Kidney (tissue), 14 donors: ENCODE results near the gene APLP2. TPM values are rescaled to one million over a fixed set of nuclear protein-coding genes. Genes with fewer than 3 reads are reported as not detected.

Experiments
- DNase-seq, 5 donors: peaks; one replicate each; pipeline ENCODE4 v3.0.0-alpha.2; 2013 to 2020
- FAIRE-seq: peaks from 2 replicates; lab custom pipeline; 2012; peaks lifted over from hg19 to GRCh38; lab: Jason Lieb, UNC
- H3K27ac ChIP-seq, 2 donors: one replicate each; pipeline ENCODE4 v1.7.0; 2013; ENCODE audit warnings: low read depth in 2 of 2, low read length in 2 of 2, inconsistent platforms in 1 of 2
- H3K27me3 ChIP-seq: one replicate; pipeline ENCODE4 v1.7.1; 2013; ENCODE audit warnings: low read length, inconsistent platforms; ENCODE audit not compliant: control insufficient read depth, insufficient read depth
- H3K36me3 ChIP-seq, 3 donors: one replicate each; pipeline versions ENCODE4 v1.7.0 to v1.7.1; 2013; ENCODE audit warnings: low read length in 3 of 3, control low read depth in 1 of 3, inconsistent platforms in 1 of 3; ENCODE audit not compliant: insufficient read depth in 3 of 3, control insufficient read depth in 2 of 3
- H3K4me1 ChIP-seq, 3 donors: one replicate each; pipeline versions ENCODE4 v1.7.0 to v1.7.1; 2013; ENCODE audit warnings: low read length in 3 of 3, inconsistent platforms in 1 of 3, low read depth in 1 of 3; ENCODE audit not compliant: control insufficient read depth in 2 of 3, insufficient read depth in 2 of 3
- H3K4me3 ChIP-seq, 3 donors: one replicate each; pipeline versions ENCODE4 v1.7.0 to v1.8.1; 2013; ENCODE audit warnings: low read length in 3 of 3, control low read depth in 1 of 3, inconsistent platforms in 1 of 3
- H3K9ac ChIP-seq, 3 donors: one replicate each; pipeline versions ENCODE4 v1.7.0 to v1.7.1; 2013; ENCODE audit warnings: low read length in 3 of 3, control low read depth in 1 of 3, inconsistent platforms in 1 of 3
- H3K9me3 ChIP-seq, 3 donors: one replicate each; pipeline versions ENCODE4 v1.7.0 to v1.7.1; 2013; ENCODE audit warnings: low read length in 3 of 3, control low read depth in 1 of 3, inconsistent platforms in 1 of 3; ENCODE audit not compliant: control insufficient read depth in 2 of 3, insufficient read depth in 1 of 3
- CTCF ChIP-seq: IDR thresholded peaks from 3 replicates; pipeline ENCODE4 v1.5.1; 2012; ENCODE audit warnings: mild to moderate bottlenecking, moderate library complexity, borderline replicate concordance; ENCODE audit not compliant: insufficient read depth; ENCODE audit errors: extremely low read depth
- intact Hi-C: fragments of 100-400 bp; cut with DNase I; formaldehyde crosslinking; loops from one replicate; pipeline ENCODE4 v1.11.1; 2022
- polyA plus RNA-seq: library from polyadenylated mRNA; stranded (reverse); fragments of 350-450 nt; fragmentation: Illumina TruSeq; extraction: RNeasy Lipid Tissue Mini Kit (QIAGEN cat#74804); gene quantifications from one replicate; pipeline ENCODE4 v1.2.3, GENCODE V29; 2014; ENCODE audit warnings: low read depth, low replicate concordance; ENCODE audit not compliant: insufficient read depth
- total RNA-seq: library from RNA; stranded (reverse); fragmentation: NEBNext Ultra II Directional; extraction: Animal tissue kit (Norgen Biotek cat#: 25700); gene quantifications from one replicate; pipeline ENCODE4 v1.2.1, GENCODE V29; 2021
- donor health status: control.
- donor health status: control.
- donor health status: control.
- donor health status: control.
- donor health status: control.
- donor health status: DM: yes; HTN: yes; CAD: no.
- donor health status: Normal renal cell carcinoma (clear cell type).

The APLP2 gene
- total and polyA plus RNA-seq, 2 donors from 2014 or later, result 338 to 502 TPM

DNA sequence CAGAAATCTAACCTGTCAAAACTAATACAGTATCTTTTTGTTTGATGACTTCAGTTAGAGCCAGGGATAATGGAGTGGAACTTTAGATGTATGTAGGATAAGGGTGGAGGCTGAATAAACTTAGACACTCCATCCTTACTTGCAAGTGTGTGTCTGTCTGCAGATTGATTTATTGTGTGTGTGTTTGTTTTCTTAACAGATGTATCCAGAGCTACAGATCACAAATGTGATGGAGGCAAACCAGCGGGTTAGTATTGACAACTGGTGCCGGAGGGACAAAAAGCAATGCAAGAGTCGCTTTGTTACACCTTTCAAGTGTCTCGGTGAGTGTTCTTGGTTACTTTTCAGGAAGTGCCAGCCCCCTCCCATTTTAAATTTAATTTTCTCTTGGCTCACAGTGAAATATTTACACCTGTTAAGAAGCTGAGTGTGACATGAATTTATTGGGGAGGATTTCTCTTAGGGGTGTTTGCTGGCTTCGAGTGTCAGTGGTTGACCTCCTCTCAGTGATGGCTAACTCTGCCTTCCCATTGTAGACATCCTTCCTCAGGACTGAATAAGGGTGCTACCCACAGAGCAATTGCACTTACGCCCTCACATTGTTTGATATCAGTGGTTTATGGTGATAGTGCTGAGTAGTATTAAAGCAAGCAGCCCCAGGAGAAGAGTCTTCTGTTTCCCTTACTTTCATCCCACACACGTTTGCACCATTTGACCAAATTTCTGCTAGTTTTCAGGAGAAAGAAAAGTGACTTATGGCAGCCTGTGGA lies 40.8 kb downstream of the APLP2 start:
- no peak for DNase-seq
- Histone ChIP-seq H3K4me1 (peaks cover 0 to 4% (median 3%) of the 10 kb centered on the region in 3 donors), H3K4me3 (no peak overlapping the region), H3K36me3 (peaks cover 6 to 15% (median 8%) of the 10 kb centered on the region in 3 donors), H3K27me3 (no peaks in the 10 kb centered on the region), H3K9me3 (no peaks in the 10 kb centered on the region), H3K27ac (no peak overlapping the region), H3K9ac (no peak overlapping the region)
- FAIRE-seq, result no peak
- TF ChIP-seq CTCF, result no peak
- intact Hi-C loops, result no loop called here

DNA sequence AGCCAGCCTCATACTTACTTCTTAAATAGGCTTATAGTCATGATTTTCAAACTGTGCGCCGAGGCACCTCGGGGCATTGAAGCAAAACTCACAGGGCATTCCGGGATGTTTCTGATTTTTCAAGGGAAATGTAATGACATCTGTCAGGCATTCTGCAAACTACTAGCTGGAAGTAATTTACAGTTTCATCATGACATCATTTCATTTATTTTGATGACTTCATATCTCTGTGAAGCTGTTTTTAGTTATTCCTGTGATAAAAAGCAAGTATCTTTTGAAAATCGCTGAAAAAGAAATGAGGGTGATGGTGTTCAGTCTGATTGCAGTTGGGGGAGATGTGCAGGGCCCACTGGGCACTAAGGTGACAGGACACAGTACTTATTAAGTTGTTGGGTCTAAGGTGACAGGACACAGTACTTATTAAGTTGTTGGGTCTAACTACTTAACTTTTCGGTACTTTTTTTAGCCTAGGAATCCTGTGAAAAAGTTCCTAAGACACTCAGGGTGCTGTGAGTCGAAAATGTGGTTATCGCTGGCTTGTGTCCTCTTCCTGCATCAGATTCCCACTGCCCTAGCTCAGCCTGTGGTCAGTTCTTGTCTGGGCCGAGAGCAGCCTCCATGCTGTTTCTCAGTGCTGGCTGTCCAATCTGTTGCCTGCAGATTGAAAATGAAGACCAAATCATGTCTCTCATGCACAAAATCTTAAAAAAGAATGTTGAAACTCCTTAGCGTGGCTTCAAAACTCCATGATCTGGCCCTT lies 42.6 kb downstream of the APLP2 start:
- FAIRE-seq (no peak), DNase-seq (no peak)
- H3K27me3 ChIP-seq, result no peaks in the 10 kb centered on the region
- no peak for TF ChIP-seq CTCF
- H3K4me3 ChIP-seq, result no peak overlapping the region
- intact Hi-C loops, result no loop called here
- peaks cover 6 to 15% (median 8%) of the 10 kb centered on the region in 3 donors for H3K36me3 ChIP-seq
- no peak overlapping the region for H3K9ac ChIP-seq
- no peaks in the 10 kb centered on the region for H3K9me3 ChIP-seq
- no peak overlapping the region for H3K27ac ChIP-seq
- peaks cover 0 to 6% (median 3%) of the 10 kb centered on the region in 3 donors for H3K4me1 ChIP-seq

DNA sequence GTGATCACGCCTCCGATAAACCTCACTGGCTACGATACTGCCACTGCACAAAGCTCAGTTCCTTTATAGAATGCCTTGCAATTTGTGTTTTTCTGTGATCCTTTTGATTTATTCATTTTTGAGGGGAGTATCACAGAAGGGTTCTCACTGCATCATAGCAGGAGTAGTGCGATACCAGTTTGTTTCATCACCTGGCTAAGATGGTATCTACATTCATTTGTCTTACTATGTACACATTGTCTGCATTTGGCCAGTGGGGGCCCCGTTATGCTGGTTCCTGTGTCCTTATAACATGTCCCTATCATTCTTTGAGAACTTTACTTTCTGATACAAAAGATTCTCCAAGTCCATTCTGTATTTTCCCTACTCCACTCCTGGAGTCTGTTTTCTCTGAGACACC lies 44.6 kb downstream of the APLP2 start:
- H3K27me3 ChIP-seq, result no peaks in the 10 kb centered on the region
- no peak for TF ChIP-seq CTCF
- no peak overlapping the region for H3K27ac ChIP-seq
- no peaks in the 10 kb centered on the region for H3K9me3 ChIP-seq
- no peak for DNase-seq
- peaks cover 0 to 6% (median 3%) of the 10 kb centered on the region in 3 donors for H3K4me1 ChIP-seq
- FAIRE-seq, result no peak
- peaks cover 6 to 15% (median 8%) of the 10 kb centered on the region in 3 donors for H3K36me3 ChIP-seq
- no peak overlapping the region for H3K4me3 ChIP-seq
- no peak overlapping the region for H3K9ac ChIP-seq
- intact Hi-C loops, result no loop called here
